ENCODE data around the gene PGA4. TPM values are rescaled to one million over a fixed set of nuclear protein-coding genes. Genes with fewer than 3 reads are reported as not detected.

Gene PGA4
- total RNA-seq, 1 experiment from 2014 or later = not detected

- DNase-seq (ENCODE audit: low read depth in 1 of 2, low spot score in 2 of 2) = no peak
- H3K36me3 ChIP-seq = no peaks in the 10 kb centered on the region
- no peaks in the 10 kb centered on the region for H3K9me3 ChIP-seq (replicated peaks)
- H3K4me3 ChIP-seq = no peak overlapping the region
- H3K4me1 ChIP-seq (replicated peaks) = peaks cover 5% of the 10 kb centered on the region
- no peak overlapping the region for H3K27ac ChIP-seq
- H3K27me3 ChIP-seq (replicated peaks) = no peaks in the 10 kb centered on the region
Observed at GRCh38 chr11:61270354-61271076, 48.4 kb downstream of the PGA4 start.

- Histone ChIP-seq H3K4me1 (replicated peaks) (peaks cover 5% of the 10 kb centered on the region), H3K36me3 (no peaks in the 10 kb centered on the region), H3K4me3 (no peak overlapping the region), H3K9me3 (replicated peaks) (no peaks in the 10 kb centered on the region), H3K27ac (no peak overlapping the region), H3K27me3 (replicated peaks) (no peaks in the 10 kb centered on the region)
- DNase-seq (ENCODE audit: low read depth in 1 of 2, low spot score in 2 of 2) = no peak
Observed at GRCh38 chr11:61272731-61273130, 50.6 kb downstream of the PGA4 start.

GRCh38 chr11:61273178-61274078 lies 51.3 kb downstream of the PGA4 start:
- no peak for DNase-seq (ENCODE audit: low read depth in 1 of 2, low spot score in 2 of 2)
- no peaks in the 10 kb centered on the region for H3K9me3 ChIP-seq (replicated peaks)
- H3K27me3 ChIP-seq (replicated peaks) = 0 out of 2 replicates have a peak, but pooled peaks cover 3% of the 10 kb centered on the region
- H3K36me3 ChIP-seq = no peaks in the 10 kb centered on the region
- no peak overlapping the region for H3K27ac ChIP-seq
- no peak overlapping the region for H3K4me3 ChIP-seq
- peaks cover 5% of the 10 kb centered on the region for H3K4me1 ChIP-seq (replicated peaks)

GRCh38 chr11:61274084-61274483 lies 51.9 kb downstream of the PGA4 start:
- no peaks in the 10 kb centered on the region for H3K9me3 ChIP-seq (replicated peaks)
- H3K27me3 ChIP-seq (replicated peaks) = 0 out of 2 replicates have a peak, but pooled peaks cover 3% of the 10 kb centered on the region
- H3K36me3 ChIP-seq = no peaks in the 10 kb centered on the region
- H3K27ac ChIP-seq = no peak overlapping the region
- DNase-seq (ENCODE audit: low read depth in 1 of 2, low spot score in 2 of 2) = no peak
- H3K4me3 ChIP-seq = no peak overlapping the region
- H3K4me1 ChIP-seq (replicated peaks) = peaks cover 5% of the 10 kb centered on the region

- H3K27ac ChIP-seq = no peak overlapping the region
- H3K36me3 ChIP-seq = no peaks in the 10 kb centered on the region
- H3K9me3 ChIP-seq (replicated peaks) = no peaks in the 10 kb centered on the region
- DNase-seq (ENCODE audit: low read depth in 1 of 2, low spot score in 2 of 2) = no peak
- H3K27me3 ChIP-seq (replicated peaks) = 0 out of 2 replicates have a peak, but pooled peaks cover 3% of the 10 kb centered on the region
- peaks cover 3% of the 10 kb centered on the region for H3K4me1 ChIP-seq (replicated peaks)
- no peak overlapping the region for H3K4me3 ChIP-seq
Observed at GRCh38 chr11:61275191-61275590, 53.0 kb downstream of the PGA4 start.

GRCh38 chr11:61277186-61278000 lies 55.2 kb downstream of the PGA4 start:
- no peaks in the 10 kb centered on the region for H3K36me3 ChIP-seq
- 0 out of 2 replicates have a peak, but pooled peaks cover 3% of the 10 kb centered on the region for H3K27me3 ChIP-seq (replicated peaks)
- H3K4me1 ChIP-seq (replicated peaks) = no peaks in the 10 kb centered on the region
- DNase-seq (ENCODE audit: low read depth in 1 of 2, low spot score in 2 of 2) = no peak
- no peak overlapping the region for H3K4me3 ChIP-seq
- H3K9me3 ChIP-seq (replicated peaks) = no peaks in the 10 kb centered on the region
- H3K27ac ChIP-seq = no peak overlapping the region

- 0 out of 2 replicates have a peak, but pooled peaks cover 3% of the 10 kb centered on the region for H3K27me3 ChIP-seq (replicated peaks)
- H3K4me3 ChIP-seq = no peak overlapping the region
- no peaks in the 10 kb centered on the region for H3K9me3 ChIP-seq (replicated peaks)
- no peak for DNase-seq (ENCODE audit: low read depth in 1 of 2, low spot score in 2 of 2)
- no peaks in the 10 kb centered on the region for H3K4me1 ChIP-seq (replicated peaks)
- H3K27ac ChIP-seq = no peak overlapping the region
- no peaks in the 10 kb centered on the region for H3K36me3 ChIP-seq
Observed at GRCh38 chr11:61278001-61278470, 55.9 kb downstream of the PGA4 start.

- no peak for DNase-seq (ENCODE audit: low read depth in 1 of 2, low spot score in 2 of 2)
- no peaks in the 10 kb centered on the region for H3K36me3 ChIP-seq
- no peak overlapping the region for H3K27ac ChIP-seq
- H3K9me3 ChIP-seq (replicated peaks) = no peaks in the 10 kb centered on the region
- no peaks in the 10 kb centered on the region for H3K4me1 ChIP-seq (replicated peaks)
- 0 out of 2 replicates have a peak, but pooled peaks cover 5% of the 10 kb centered on the region for H3K27me3 ChIP-seq (replicated peaks)
- no peak overlapping the region for H3K4me3 ChIP-seq
Observed at GRCh38 chr11:61279934-61280659, 58.0 kb downstream of the PGA4 start.

GRCh38 chr11:61280883-61281580 lies 58.9 kb downstream of the PGA4 start:
- H3K4me1 ChIP-seq (replicated peaks) = no peaks in the 10 kb centered on the region
- H3K27me3 ChIP-seq (replicated peaks) = 0 out of 2 replicates have a peak, but pooled peaks cover 5% of the 10 kb centered on the region
- no peak overlapping the region for H3K27ac ChIP-seq
- no peak overlapping the region for H3K4me3 ChIP-seq
- no peak for DNase-seq (ENCODE audit: low read depth in 1 of 2, low spot score in 2 of 2)
- no peaks in the 10 kb centered on the region for H3K36me3 ChIP-seq
- H3K9me3 ChIP-seq (replicated peaks) = no peaks in the 10 kb centered on the region

Other genes starting within 250 kb of the PGA4 start
- gene CD5, start 119.9 kb upstream of the PGA4 start, total RNA-seq (2014; rRNA removed; shearing (Covaris generic)) = not detected in 2 replicates
- 22.2 and 29.9 TPM in 2 replicates for gene VPS37C, start 60.9 kb upstream of the PGA4 start, total RNA-seq (2014; rRNA removed; shearing (Covaris generic))
- not detected in 2 replicates for gene PGA3, start 18.8 kb upstream of the PGA4 start, total RNA-seq (2014; rRNA removed; shearing (Covaris generic))
- not detected in 2 replicates for gene PGA5, start 18.8 kb downstream of the PGA4 start, total RNA-seq (2014; rRNA removed; shearing (Covaris generic))
- gene VWCE, start 73.0 kb downstream of the PGA4 start, total RNA-seq (2014; rRNA removed; shearing (Covaris generic)) = 0.03 and 0.26 TPM in 2 replicates
- gene DDB1, start 110.8 kb downstream of the PGA4 start, total RNA-seq (2014; rRNA removed; shearing (Covaris generic)) = 188 and 303 TPM in 2 replicates
- gene TKFC, start 110.9 kb downstream of the PGA4 start, total RNA-seq (2014; rRNA removed; shearing (Covaris generic)) = 15.8 and 28.5 TPM in 2 replicates
- 51.4 and 60.1 TPM in 2 replicates for gene CYB561A3, start 139.5 kb downstream of the PGA4 start, total RNA-seq (2014; rRNA removed; shearing (Covaris generic))
- gene TMEM138, start 140.0 kb downstream of the PGA4 start, total RNA-seq (2014; rRNA removed; shearing (Covaris generic)) = 46.1 and 65.4 TPM in 2 replicates
- gene TMEM216, start 170.2 kb downstream of the PGA4 start, total RNA-seq (2014; rRNA removed; shearing (Covaris generic)) = 24.4 and 26.3 TPM in 2 replicates
- 18.0 and 39.7 TPM in 2 replicates for gene CPSF7, start 207.6 kb downstream of the PGA4 start, total RNA-seq (2014; rRNA removed; shearing (Covaris generic))
- 70.6 and 71.9 TPM in 2 replicates for gene SDHAF2, start 207.8 kb downstream of the PGA4 start, total RNA-seq (2014; rRNA removed; shearing (Covaris generic))